Adrenal gland (tissue), 5 donors: ENCODE results near the gene C11orf71.

ENCODE experiments used
- POLR2A ChIP-seq, 2 donors: fragments of 450-650 bp; IDR thresholded peaks; one replicate each; pipeline ENCODE4 v1.6.1; 2017; ENCODE audit warnings: antibody characterized with exemption in 2 of 2, mild to moderate bottlenecking in 2 of 2, moderate library complexity in 1 of 2
- TF ChIP-seq, protein P1 (sequence below), 6 experiments: fragments of 450-650 bp in 4 of 6; fragments of 200-600 bp in 2 of 6; sonication (generic) in 1 of 6; IDR thresholded peaks; 1 replicate in 5 of 6; 2 replicates in 1 of 6; pipeline versions ENCODE4 v1.5.1 to v1.8.0; 2016 to 2021; ENCODE audit warnings: antibody characterized with exemption in 6 of 6, mild to moderate bottlenecking in 2 of 6, moderate library complexity in 1 of 6
- donor health status: DM: no; HTN: no; CAD: no.

DNA sequence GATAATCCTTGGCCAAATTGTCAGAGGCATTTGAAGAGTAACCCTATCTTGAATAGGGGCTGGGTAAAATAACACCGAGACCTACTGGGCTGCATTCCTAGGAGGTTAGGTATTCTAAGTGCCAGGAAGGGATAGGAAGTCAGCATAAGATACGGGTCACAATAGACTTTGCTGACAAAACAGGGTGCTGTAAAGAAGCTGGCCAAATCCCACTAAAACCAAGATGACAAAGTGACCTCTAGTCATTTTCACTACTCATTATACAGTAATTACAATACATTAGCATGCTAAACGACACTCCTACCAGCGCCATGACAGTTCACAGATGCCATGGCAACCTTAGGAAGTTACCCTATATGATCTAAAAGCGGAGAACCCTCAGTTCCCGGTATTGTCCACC lies 38.0 kb upstream of the C11orf71 start:
- TF ChIP-seq, protein P1, sequence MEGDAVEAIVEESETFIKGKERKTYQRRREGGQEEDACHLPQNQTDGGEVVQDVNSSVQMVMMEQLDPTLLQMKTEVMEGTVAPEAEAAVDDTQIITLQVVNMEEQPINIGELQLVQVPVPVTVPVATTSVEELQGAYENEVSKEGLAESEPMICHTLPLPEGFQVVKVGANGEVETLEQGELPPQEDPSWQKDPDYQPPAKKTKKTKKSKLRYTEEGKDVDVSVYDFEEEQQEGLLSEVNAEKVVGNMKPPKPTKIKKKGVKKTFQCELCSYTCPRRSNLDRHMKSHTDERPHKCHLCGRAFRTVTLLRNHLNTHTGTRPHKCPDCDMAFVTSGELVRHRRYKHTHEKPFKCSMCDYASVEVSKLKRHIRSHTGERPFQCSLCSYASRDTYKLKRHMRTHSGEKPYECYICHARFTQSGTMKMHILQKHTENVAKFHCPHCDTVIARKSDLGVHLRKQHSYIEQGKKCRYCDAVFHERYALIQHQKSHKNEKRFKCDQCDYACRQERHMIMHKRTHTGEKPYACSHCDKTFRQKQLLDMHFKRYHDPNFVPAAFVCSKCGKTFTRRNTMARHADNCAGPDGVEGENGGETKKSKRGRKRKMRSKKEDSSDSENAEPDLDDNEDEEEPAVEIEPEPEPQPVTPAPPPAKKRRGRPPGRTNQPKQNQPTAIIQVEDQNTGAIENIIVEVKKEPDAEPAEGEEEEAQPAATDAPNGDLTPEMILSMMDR (IDR thresholded peaks at IDR 0.05), result no peak
- no peak for TF ChIP-seq POLR2A (IDR thresholded peaks at IDR 0.05)
